ENCODE results near the gene DNAJC21. TPM values are rescaled to one million over a fixed set of nuclear protein-coding genes. Genes with fewer than 3 reads are reported as not detected.

The DNAJC21 gene
- total and polyA plus RNA-seq, 10 of the 15 experiments (the other 5 are each of a cell fraction or from before 2014, with no cell fraction given): 9.2 to 53.5 (median 23.7) TPM

GRCh38 chr5:34957321-34957720, 28.0 kb downstream of the DNAJC21 start:
- ATAC-seq (no peak), FAIRE-seq (no peak), DNase-seq (ENCODE audit: low read depth, low spot score) (no peak)
- Histone ChIP-seq H3K27ac (ENCODE audit: control insufficient read depth, insufficient read depth) (no peak overlapping the region), H2AFZ (ENCODE audit: control insufficient read depth, low read depth, low read length) (no peak overlapping the region), H3K4me1 (ENCODE audit: control insufficient read depth, insufficient read depth, low read length) (peaks cover 11% of the 10 kb centered on the region; the same call in 1 of the 2 replicates), H3K79me2 (ENCODE audit: control insufficient read depth, insufficient read depth, low read length) (no peaks in the 10 kb centered on the region), H4K20me1 (ENCODE audit: control insufficient read depth, insufficient read depth) (no peaks in the 10 kb centered on the region), H3K27me3 (replicated peaks in 1 of 2; ENCODE audit: control insufficient read depth in 2 of 2, insufficient read depth in 2 of 2, low read length in 1 of 2) (no peaks in the 10 kb centered on the region), H3K36me3 (ENCODE audit: control insufficient read depth in 2 of 2, insufficient read depth in 2 of 2, low read length in 1 of 2) (no peaks in the 10 kb centered on the region), H3K4me2 (ENCODE audit: control insufficient read depth, insufficient read depth) (no peak overlapping the region), H3K9ac (ENCODE audit: control insufficient read depth, insufficient read depth, low read length) (no peak overlapping the region), H3K4me3 (no peak overlapping the region), H3K9me3 (replicated peaks; ENCODE audit: control insufficient read depth, insufficient read depth, low read length) (no peaks in the 10 kb centered on the region)
- POLR2A ChIA-PET: interaction anchor here (0.7 to 1.0 kb wide), 3 partner anchors 22 to 55 kb away, joined by 3 to 4 read pairs (median 3); partner anchors contain the start of genes BRIX1 and RAD1
- CTCF ChIA-PET: interaction anchor here (0.7 to 9.5 kb wide), 19 partner anchors 9 to 969 kb away, joined by 3 to 185 read pairs (median 4); partner anchors contain the start of genes BRIX1 and RAD1
- intact Hi-C loops (cut with micrococcal nuclease; ENCODE audit: unreplicated experiment): no loop called here
- 95% methylated on average over 1 of the region's 1 CpG for WGBS (ENCODE audit: insufficient coverage, insufficient replicate concordance, low lambda C conversion rate, missing lambda C conversion rate)
- TF ChIP-seq GATAD2B (conservative IDR thresholded peaks at IDR 0.05; ENCODE audit: low read depth) (no peak), NR2F1 (conservative IDR thresholded peaks at IDR 0.05) (no peak), ZBTB40 (IDR thresholded peaks at IDR 0.05; ENCODE audit: borderline replicate concordance) (no peak), IRF3 (IDR thresholded peaks at IDR 0.05) (no peak), ASH2L (IDR thresholded peaks at IDR 0.05; ENCODE audit: borderline replicate concordance, low read depth) (no peak), RELA (IDR thresholded peaks at IDR 0.05; ENCODE audit: borderline replicate concordance, partially characterized antibody) (no peak), MEF2B (IDR thresholded peaks at IDR 0.05; ENCODE audit: partially characterized antibody, poor library complexity, severe bottlenecking) (no peak), EGR1 (IDR thresholded peaks at IDR 0.05; ENCODE audit: borderline replicate concordance in 1 of 2, low read depth in 2 of 2, low read length in 2 of 2) (no peak)
- TF ChIP-seq, protein P1, sequence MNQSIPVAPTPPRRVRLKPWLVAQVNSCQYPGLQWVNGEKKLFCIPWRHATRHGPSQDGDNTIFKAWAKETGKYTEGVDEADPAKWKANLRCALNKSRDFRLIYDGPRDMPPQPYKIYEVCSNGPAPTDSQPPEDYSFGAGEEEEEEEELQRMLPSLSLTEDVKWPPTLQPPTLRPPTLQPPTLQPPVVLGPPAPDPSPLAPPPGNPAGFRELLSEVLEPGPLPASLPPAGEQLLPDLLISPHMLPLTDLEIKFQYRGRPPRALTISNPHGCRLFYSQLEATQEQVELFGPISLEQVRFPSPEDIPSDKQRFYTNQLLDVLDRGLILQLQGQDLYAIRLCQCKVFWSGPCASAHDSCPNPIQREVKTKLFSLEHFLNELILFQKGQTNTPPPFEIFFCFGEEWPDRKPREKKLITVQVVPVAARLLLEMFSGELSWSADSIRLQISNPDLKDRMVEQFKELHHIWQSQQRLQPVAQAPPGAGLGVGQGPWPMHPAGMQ (IDR thresholded peaks at IDR 0.05; ENCODE audit: borderline replicate concordance): no peak
- SMC1A ChIA-PET (ENCODE audit: uncharacterized antibody, unreplicated experiment): interaction anchor here (1.2 to 7.3 kb wide), 9 partner anchors 9 to 479 kb away, joined by 3 to 121 read pairs (median 4); no protein-coding TSS in a partner anchor
- in situ Hi-C loops (cut with MboI): no loop called here
- RAD21 ChIA-PET (ENCODE audit: unreplicated experiment): interaction anchor here (7.7 kb wide), 1 partner anchor 44 kb away, joined by 123 read pairs; no protein-coding TSS in a partner anchor
- BruUV-seq (replicated peaks): no TSS peak
